Psoas muscle (tissue), 8 donors: ENCODE results near the gene AKIRIN2. TPM values are rescaled to one million over a fixed set of nuclear protein-coding genes. Genes with fewer than 3 reads are reported as not detected.

Experiments used
- ATAC-seq, 4 donors: fragments of 200-7000 bp; cut with Tn5 transposase; one replicate each; pipeline ENCODE4 v1.9.1; 2020; ENCODE audit warnings: moderate library complexity in 3 of 4, mild to moderate bottlenecking in 2 of 4
- DNase-seq, 2 donors: peaks; one replicate each; pipeline ENCODE4 v3.0.0-alpha.2; 2020
- H3K27ac ChIP-seq: fragments of 200-600 bp; one replicate; pipeline ENCODE4 v1.8.0; 2022
- H3K27me3 ChIP-seq, 3 donors: fragments of 200-600 bp in 1 of 3; one replicate each; pipeline versions ENCODE4 v1.6.1 to v1.8.0; 2013 to 2022; ENCODE audit warnings: low read length in 2 of 3, mild to moderate bottlenecking in 2 of 3, moderate library complexity in 1 of 3; ENCODE audit not compliant: insufficient read depth in 3 of 3
- H3K36me3 ChIP-seq, 2 donors: fragments of 200-600 bp in 1 of 2; one replicate each; pipeline versions ENCODE4 v1.6.1 to v1.8.0; 2013 to 2022; ENCODE audit warnings: low read depth in 1 of 2, mild to moderate bottlenecking in 1 of 2, moderate library complexity in 1 of 2; ENCODE audit not compliant: insufficient read depth in 1 of 2
- H3K4me1 ChIP-seq: fragments of 200-600 bp; one replicate; pipeline ENCODE4 v1.8.0; 2022
- H3K4me3 ChIP-seq: fragments of 200-600 bp; one replicate; pipeline ENCODE4 v1.8.0; 2022; ENCODE audit warnings: mild to moderate bottlenecking
- H3K9me3 ChIP-seq: fragments of 200-600 bp; one replicate; pipeline ENCODE4 v1.8.0; 2022
- CTCF ChIP-seq: fragments of 200-600 bp; IDR thresholded peaks from one replicate; pipeline ENCODE4 v1.8.0; 2022; ENCODE audit warnings: antibody characterized with exemption
- WGBS, 3 donors: extraction: QIAGEN DNeasy Blood & Tissue Kit; methylation state at CpG; one replicate each; pipeline versions ENCODE4 v1.1.6 to v1.1.7; 2013; 5-methylcytosine and 5-hydroxymethylcytosine counted together
- intact Hi-C, 2 donors: fragments of 100-400 bp; cut with DNase I; formaldehyde crosslinking; loops; one replicate each; pipeline versions ENCODE4 v1.11.0 to v1.14.2; 2022
- long read RNA-seq, 2 donors: library from polyadenylated mRNA; unstranded; transcript quantifications; one replicate each; pipeline ENCODE4 v2.0.0, GENCODE V29; 2021
- polyA plus RNA-seq, 3 donors: library from polyadenylated mRNA; stranded (reverse); fragments of 200-250 nt; gene quantifications; one replicate each; pipeline ENCODE4 v1.2.3, GENCODE V29; 2013
- total RNA-seq, 4 donors: library from RNA; stranded (reverse); fragmentation: NEBNext Ultra II Directional in 2 of 4; extraction: Animal tissue kit (Norgen Biotek cat#: 25700) in 2 of 4; gene quantifications; one replicate each; pipeline versions ENCODE4 v1.2.1 to v1.2.4, GENCODE V29; 2021 to 2023
- donor health status: healthy with polysubstance abuse.
- donor health status: DM: no; HTN: no; CAD: no; lungs with moderate emphysema.
- donor health status: Bipolar disorder and iron deficiency.
- donor health status: healthy.
- donor health status: DM: yes; HTN: yes; CAD: no.
- donor health status: DM: no; HTN: no; CAD: no.
- donor health status: DM: no; HTN: no; CAD: no.
- donor health status: DM: yes; HTN: yes; CAD: no.

AKIRIN2 gene
- total RNA-seq (100 to 1,000 TPM in 3 of 4 donors, 10 to 100 TPM in 1; 71.9 to 188 (median 141) TPM), polyA plus RNA-seq (100 to 1,000 TPM in 1 of 3 donors, 10 to 100 TPM in 2; 65.0 to 127 (median 87.6) TPM)
- long read RNA-seq, donor 1, transcript AKIRIN2-201 (5 exons, 1,662 nt), result major isoform, 167 of 177 reads
- long read RNA-seq, donor 1, partial matches to known transcripts, result 0 of 177 reads
- long read RNA-seq, donor 1, other reads (novel, unspliced or antisense), result 10 of 177 reads
- long read RNA-seq, donor 2, transcript AKIRIN2-201 (5 exons, 1,662 nt), result major isoform, 211 of 234 reads
- long read RNA-seq, donor 2, partial matches to known transcripts, result 5 of 234 reads
- long read RNA-seq, donor 2, other reads (novel, unspliced or antisense), result 18 of 234 reads

- ATAC-seq (peak; percentile 85 to 88 (median 88)), DNase-seq (peak; percentile 95 to 97)
- Histone ChIP-seq H3K4me3 (peak within 1 kb of the TSS; percentile 93), H3K36me3 (no peaks in the 10 kb centered on the region), H3K27ac (peak within 1 kb of the TSS; percentile 99), H3K9me3 (no peaks in the 10 kb centered on the region), H3K4me1 (peaks cover 9% of the 10 kb centered on the region), H3K27me3 (no peaks in the 10 kb centered on the region)
- TF ChIP-seq CTCF, result no peak
- intact Hi-C loops, result loop anchor here in 1 of 2 donors (2.0 kb wide), 1 partner anchor 29 kb away; no protein-coding TSS in a partner anchor
- 1% methylated on average over 57 to 88 of the region's 88 CpGs for WGBS, 3 donors
These were observed at the start of gene AKIRIN2 for GRCh38 chr6:87701676-87702588. Gene AKIRIN2, minus strand, starts transcription at chr6:87702233. Its CDS starts 549 bp downstream, at chr6:87701684.

GRCh38 chr6:87747646-87748045, 45.6 kb upstream of the AKIRIN2 start:
- ATAC-seq, result no peak

GRCh38 chr6:87745966-87746721, 44.1 kb upstream of the AKIRIN2 start:
- no peaks in the 10 kb centered on the region for H3K4me1 ChIP-seq

More at GRCh38 chr6:87747646-87748045, 45.6 kb upstream of the AKIRIN2 start:
- H3K4me3 ChIP-seq, result no peak overlapping the region
- H3K4me1 ChIP-seq, result no peaks in the 10 kb centered on the region
- no peak for DNase-seq
- no peaks in the 10 kb centered on the region for H3K9me3 ChIP-seq
- H3K27me3 ChIP-seq, result no peaks in the 10 kb centered on the region
- no peak for TF ChIP-seq CTCF
- whole genome bisulfite sequencing, 3 donors, result 67 to 82% (median 71%) methylated on average over 1 of the region's 1 CpG
- H3K36me3 ChIP-seq, result no peaks in the 10 kb centered on the region
- H3K27ac ChIP-seq, result no peak overlapping the region
- intact Hi-C loops, result no loop called here

More at GRCh38 chr6:87745966-87746721, 44.1 kb upstream of the AKIRIN2 start:
- no peak for TF ChIP-seq CTCF
- Histone ChIP-seq H3K4me3 (no peak overlapping the region), H3K27ac (no peak overlapping the region), H3K9me3 (no peaks in the 10 kb centered on the region), H3K27me3 (no peaks in the 10 kb centered on the region), H3K36me3 (no peaks in the 10 kb centered on the region)
- DNase-seq (no peak), ATAC-seq (no peak)
- 50 to 57% (median 54%) methylated on average over 2 of the region's 2 CpGs for WGBS, 3 donors
- intact Hi-C loops, result no loop called here
